Suprapubic skin (tissue), 2 donors: ENCODE results near the gene RCAN3.

Experiments
- EP300 ChIP-seq: sonication (generic); formaldehyde crosslinking; IDR thresholded peaks from one replicate; pipeline ENCODE4 v1.6.1; 2017; ENCODE audit warnings: antibody characterized with exemption
- POLR2A ChIP-seq, 2 donors: fragments of 450-650 bp; IDR thresholded peaks; one replicate each; pipeline ENCODE4 v1.6.1; 2017; ENCODE audit warnings: antibody characterized with exemption in 2 of 2, mild to moderate bottlenecking in 2 of 2, moderate library complexity in 2 of 2

GRCh38 chr1:24553931-24554330 is 51.3 kb downstream of the RCAN3 start:
- TF ChIP-seq EP300, result no peak
- TF ChIP-seq POLR2A (IDR thresholded peaks at IDR 0.05), result no peak
